Measurements from ENCODE around the gene ADAT3.

ADAT3 gene

GRCh38 chr19:1905110-1905862 is at the start of gene ADAT3, which contains the start of gene SCAMP4:
TSS of gene ADAT3 (plus strand) at chr19:1905399. CDS start at chr19:1912048, 6,649 bp downstream.
TSS of gene SCAMP4 (plus strand) at chr19:1905399. CDS start at chr19:1915020, 9,621 bp downstream.
- DNase-seq (ENCODE audit: low spot score), result peak; percentile 92

GRCh38 chr19:1855828-1856255 is 49.4 kb upstream of the ADAT3 start:
- no peak for DNase-seq (ENCODE audit: low spot score)

GRCh38 chr19:1856345-1856697 is 48.9 kb upstream of the ADAT3 start:
- DNase-seq (ENCODE audit: low spot score), result no peak

GRCh38 chr19:1856698-1857603 is 48.2 kb upstream of the ADAT3 start:
- DNase-seq (ENCODE audit: low spot score), result peak; percentile 73

- DNase-seq (ENCODE audit: low spot score), result no peak
These were observed 47.4 kb upstream of the ADAT3 start for GRCh38 chr19:1857648-1858326.

- DNase-seq (ENCODE audit: low spot score), result no peak
These were observed 46.7 kb upstream of the ADAT3 start for GRCh38 chr19:1858412-1859081.

GRCh38 chr19:1859331-1859781 is 45.8 kb upstream of the ADAT3 start:
- no peak for DNase-seq (ENCODE audit: low spot score)

GRCh38 chr19:1860042-1860775 is 45.0 kb upstream of the ADAT3 start:
- peak; percentile 69 for DNase-seq (ENCODE audit: low spot score)

- no peak for DNase-seq (ENCODE audit: low spot score)
These were observed 44.2 kb upstream of the ADAT3 start for GRCh38 chr19:1860821-1861598.

GRCh38 chr19:1861599-1862031 is 43.6 kb upstream of the ADAT3 start:
- no peak for DNase-seq (ENCODE audit: low spot score)

GRCh38 chr19:1862068-1862423 is 43.2 kb upstream of the ADAT3 start:
- no peak for DNase-seq (ENCODE audit: low spot score)

GRCh38 chr19:1862424-1863327 is 42.5 kb upstream of the ADAT3 start:
- no peak for DNase-seq (ENCODE audit: low spot score)

- no peak for DNase-seq (ENCODE audit: low spot score)
These were observed 41.9 kb upstream of the ADAT3 start, which contains the start of gene KLF16 for GRCh38 chr19:1863328-1863637. TSS of gene KLF16 (minus strand) at chr19:1863579. CDS start at chr19:1863497, 82 bp downstream.

GRCh38 chr19:1863638-1864479 is 41.3 kb upstream of the ADAT3 start:
- peak; percentile 91 for DNase-seq (ENCODE audit: low spot score)

GRCh38 chr19:1864480-1865171 is 40.6 kb upstream of the ADAT3 start:
- DNase-seq (ENCODE audit: low spot score), result peak; percentile 78

- DNase-seq (ENCODE audit: low spot score), result no peak
These were observed 39.8 kb upstream of the ADAT3 start for GRCh38 chr19:1865172-1866010.
